8988T (cell line): Measurements from ENCODE around the gene THSD4.
A peak's percentile ranks its signal among the peaks of the same experiment; 100 is the strongest.
"Not testable (repeated sequence)": the region's sequence is repeated elsewhere in the genome, so short reads cannot be mapped to it uniquely, and the experiment has no call there.

ENCODE experiments used
- DNase-seq: peaks from one replicate; pipeline ENCODE4 v3.0.0; 2011

THSD4 gene

DNA sequence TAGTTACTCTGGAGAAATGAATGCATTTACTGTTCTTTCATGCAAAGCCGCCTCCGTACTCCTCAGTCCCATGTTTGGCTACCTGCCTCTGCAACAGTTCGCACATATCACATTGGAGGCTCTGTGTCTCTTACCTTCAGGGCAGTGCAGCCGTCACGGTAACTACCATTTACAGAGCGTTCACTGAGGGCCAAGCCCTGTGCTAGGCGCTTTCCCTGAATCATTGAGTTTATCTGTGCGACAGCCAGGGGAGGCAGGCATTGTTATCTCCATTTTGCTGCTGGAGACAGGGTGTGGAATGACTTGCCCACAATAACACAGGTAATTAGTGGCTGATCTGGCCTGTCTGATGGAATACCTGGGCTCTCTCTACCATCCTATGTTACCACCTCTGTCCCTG lies 115.0 kb downstream of the THSD4 start:
- no peak for DNase-seq

DNA sequence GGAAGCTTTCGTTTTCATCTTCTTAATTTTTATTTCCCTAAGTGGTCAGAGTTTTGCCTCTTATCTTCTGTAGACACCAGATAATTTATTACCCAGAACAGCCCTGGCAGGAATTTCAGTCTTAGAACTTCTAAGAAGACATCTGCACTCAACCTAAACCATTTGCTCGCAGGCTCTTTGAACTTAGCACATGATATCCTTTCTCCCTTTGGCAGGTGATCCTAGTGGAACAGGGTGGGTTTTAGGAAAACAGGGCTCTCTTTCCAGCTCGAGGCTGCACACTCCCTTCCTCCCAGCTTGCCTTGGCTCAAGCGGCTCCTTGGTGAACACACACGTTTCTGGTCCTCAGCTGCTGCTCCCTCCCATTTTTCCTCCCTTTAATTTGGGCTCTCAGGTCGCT lies 116.5 kb downstream of the THSD4 start:
- DNase-seq = no peak

DNA sequence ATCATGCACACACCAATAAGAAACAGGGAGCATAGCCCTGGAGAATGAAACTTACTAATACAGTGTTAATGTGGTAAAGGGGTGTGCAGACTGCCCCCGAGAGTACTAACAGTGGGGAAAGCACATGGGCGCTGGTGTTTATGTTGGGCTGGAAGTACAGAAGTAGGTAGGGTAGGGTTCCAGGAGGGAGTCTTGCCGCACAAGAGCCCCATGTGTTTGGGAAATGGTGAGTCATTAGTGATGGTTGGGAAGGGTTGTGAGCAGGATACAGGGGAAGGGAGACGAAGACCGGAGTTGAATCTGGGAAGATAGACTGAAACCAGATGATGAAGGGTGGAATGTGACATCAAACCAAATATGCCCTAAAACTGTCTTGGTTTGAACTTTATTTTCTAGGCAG lies 117.1 kb downstream of the THSD4 start:
- no peak for DNase-seq

DNA sequence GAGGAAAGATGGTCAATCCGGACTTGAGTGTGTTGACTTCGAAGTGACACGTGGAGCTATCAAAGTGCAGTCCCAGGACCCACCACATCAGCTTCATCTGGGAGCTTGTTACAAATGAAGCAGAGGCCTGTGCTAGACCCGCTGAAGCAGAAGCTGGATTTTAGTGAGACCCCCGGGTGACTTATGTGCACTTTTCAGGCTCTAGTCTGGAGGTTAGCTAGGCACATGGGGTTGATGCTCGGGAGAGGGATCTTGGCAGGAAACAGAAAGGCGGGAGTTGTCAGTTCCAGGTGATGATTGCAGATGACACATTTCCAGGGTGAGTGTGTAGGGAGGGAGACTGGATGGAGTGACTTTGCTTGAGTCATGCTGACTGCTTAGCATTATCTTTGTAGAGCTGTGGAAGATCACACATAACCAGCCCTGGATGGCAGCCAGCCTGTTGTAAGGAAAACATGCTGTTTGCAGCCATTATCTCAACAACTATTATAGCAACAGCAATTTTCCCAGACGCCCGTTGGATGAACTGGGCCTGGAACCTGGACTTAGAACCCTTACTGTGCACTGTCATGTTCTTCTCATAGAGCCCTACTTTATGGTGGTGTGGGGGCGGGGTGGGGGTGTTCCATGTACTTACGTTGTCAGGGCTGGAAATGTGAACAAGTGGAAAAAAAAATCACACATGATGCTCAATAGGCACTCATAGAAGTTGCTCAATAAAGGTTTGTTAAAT lies 122.4 kb downstream of the THSD4 start:
- peak; percentile 33 for DNase-seq

DNA sequence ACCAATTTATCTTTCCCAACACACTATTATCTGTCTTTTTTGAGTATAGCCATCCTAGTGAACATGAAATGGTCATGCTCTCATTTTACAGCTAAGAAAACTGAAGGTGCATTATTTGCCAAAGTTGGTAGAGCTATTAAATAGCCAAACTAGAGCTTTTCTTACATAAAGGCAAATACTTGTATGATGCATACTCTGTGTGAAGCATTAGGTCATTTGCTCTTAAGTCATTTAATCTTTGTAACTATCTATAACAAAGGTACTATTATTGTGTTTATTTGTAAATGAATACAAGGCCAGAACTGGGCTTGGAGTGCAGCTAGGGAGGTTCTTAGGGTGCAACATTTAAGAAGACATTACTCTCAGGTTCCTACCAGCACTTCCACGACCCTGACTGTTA lies 123.7 kb downstream of the THSD4 start:
- DNase-seq = no peak

DNA sequence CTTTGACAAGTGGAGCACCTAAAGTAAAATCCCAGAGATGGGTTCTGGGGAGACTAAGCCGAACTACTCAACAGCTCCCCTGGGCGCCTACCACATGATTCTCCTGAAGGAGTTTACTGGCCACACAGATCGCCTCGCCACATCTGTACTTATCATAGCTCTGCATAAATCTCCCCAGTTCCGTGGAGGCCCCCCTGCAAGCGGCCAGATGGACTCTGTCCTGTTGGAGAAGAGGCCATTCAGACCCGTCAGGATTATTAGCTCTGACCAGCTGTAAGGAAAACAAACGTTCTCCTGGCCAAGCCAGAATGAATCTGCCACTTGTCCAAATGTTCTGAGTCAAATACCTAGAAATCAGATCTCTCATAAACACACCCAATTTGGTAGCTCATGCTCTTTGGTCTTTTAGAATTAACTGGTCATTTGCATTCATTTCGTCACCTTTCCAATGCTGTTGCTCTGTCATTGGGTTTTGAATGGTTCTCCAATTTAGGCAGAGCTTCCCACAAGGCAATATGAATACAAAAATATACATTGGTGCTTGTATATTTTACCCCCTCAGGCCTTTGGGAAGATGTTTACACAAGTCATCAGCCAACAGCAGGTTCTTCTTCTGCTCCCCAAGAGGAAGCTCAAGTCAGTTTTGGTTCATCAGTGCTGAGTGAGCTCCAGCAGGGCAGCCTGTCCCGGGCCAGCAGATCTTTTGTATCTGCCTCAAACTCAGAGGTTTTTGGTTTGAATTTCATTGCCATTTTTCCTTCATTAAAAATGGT lies 124.5 kb downstream of the THSD4 start:
- DNase-seq = no peak

DNA sequence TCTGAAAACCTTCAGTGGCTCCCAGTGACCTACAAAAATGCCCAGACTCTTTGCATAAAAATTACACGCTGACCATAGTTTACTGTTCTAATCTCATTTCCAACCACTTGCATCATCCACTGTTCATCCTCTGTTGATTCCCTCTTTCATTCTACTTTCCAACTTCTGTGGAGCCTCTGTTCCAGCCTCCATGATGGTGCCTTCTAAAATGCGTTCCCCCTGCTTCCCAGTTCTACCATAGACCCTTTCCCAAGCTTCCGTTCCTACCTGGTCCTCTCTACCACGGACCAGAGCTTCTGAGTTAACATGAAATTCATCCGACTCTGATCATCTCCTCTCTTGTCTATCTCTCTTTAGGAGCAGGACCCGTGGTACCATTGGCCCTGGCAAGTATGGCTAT lies 127.0 kb downstream of the THSD4 start:
- DNase-seq = no peak

DNA sequence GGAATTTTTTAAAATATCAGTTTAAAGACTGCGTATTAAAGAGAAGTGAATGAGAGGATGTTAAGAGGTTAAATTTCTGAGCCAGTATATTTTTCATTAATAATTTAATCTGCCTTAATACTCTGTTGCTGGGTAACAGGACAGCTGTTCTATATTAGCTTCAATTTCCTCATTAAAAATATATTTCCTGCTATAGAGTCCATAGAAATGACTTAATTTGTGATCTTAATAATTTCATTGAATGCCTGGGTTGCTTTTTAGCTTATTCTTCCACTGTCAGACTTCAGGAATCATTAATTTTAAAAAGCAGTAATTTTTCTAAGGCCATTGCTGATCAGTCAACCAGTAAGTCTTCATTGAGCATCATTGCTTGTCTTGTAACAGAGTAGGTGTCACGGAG lies 129.0 kb downstream of the THSD4 start:
- DNase-seq = no peak

DNA sequence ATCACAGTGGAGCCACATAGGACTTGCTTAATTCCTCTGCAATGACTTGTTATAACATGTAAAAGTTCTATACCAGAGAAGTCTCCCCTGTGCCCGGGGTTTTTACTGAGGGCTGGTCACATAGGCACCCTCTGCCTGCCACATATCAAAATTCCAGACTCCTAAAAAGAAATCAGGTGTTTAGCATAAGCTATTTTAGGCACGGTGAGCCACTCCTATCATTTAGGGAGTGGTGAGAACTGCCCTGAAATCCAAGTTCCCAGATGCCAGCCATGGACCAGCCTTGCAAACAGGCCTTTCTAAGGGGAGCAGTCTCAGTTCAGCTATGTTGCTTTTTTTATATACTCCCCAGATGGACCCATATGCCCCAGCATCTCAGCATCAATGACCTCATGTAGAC lies 130.3 kb downstream of the THSD4 start:
- DNase-seq = no peak

DNA sequence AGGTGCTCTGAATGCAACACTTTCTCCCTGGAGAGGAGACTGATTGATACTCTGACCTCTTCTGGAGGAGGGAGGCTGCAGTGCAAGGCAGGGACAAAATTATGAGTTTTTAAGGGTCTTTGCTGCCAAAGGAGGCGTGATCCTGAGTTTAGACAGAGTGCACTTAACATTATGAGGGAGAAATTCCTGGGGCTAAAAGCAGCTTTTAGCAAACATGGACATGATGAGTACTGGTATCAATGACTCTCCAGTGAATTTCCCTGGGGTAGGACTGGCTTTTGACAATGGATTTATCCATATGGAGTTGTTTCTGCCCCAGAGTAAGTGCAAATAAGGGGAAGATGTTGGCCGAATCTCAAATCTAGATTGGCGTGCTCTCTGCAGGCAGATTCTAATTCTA lies 133.1 kb downstream of the THSD4 start:
- DNase-seq = no peak

DNA sequence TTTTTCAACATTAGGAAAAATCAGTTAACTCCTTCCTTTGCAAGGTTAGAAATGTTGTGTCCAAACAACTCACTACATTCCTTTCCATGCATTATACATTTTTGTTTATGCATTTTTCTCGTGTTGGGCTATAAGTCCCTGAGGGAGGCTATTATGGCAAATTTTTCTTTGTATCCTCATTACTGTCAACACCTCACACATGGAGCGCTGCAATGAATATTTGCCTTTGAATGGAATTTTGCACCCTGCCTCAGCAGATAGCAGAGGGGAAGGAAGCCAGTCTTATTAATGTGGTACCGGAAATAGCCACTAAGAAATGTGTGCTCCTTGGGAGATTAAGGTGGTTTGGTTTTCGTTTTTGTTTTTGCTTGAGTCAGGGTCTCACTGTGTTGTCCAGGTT lies 134.7 kb downstream of the THSD4 start:
- DNase-seq = no peak

DNA sequence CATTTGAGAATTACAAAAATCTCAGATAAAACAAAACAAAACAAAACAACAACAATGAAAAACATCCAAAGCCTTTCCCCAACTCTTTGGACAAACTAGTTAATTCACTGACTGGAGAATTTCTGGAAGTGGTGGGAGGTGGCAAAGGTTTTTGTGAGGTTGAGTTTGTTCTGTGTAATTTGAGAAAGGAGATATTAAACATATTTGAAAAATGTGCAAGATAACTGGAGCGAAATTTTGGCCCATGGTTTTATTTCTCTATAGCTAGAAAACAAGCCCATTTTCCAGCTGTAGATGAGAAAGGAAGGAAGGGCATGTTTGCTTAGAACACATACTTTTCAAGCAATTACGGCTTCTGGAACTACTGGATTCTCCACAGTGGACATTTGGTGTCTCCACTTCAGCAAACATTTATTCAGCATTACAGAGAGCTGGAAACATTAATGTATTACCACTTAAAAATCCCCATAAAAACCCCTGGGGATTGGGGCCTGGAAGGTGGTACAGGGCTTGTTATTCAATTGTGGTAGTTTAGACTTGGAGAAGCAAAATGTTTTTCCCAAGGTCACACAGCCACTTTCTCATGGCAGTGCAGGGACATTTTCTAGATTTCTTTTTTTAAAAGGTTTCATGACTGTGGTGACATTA lies 135.8 kb downstream of the THSD4 start:
- DNase-seq = no peak

DNA sequence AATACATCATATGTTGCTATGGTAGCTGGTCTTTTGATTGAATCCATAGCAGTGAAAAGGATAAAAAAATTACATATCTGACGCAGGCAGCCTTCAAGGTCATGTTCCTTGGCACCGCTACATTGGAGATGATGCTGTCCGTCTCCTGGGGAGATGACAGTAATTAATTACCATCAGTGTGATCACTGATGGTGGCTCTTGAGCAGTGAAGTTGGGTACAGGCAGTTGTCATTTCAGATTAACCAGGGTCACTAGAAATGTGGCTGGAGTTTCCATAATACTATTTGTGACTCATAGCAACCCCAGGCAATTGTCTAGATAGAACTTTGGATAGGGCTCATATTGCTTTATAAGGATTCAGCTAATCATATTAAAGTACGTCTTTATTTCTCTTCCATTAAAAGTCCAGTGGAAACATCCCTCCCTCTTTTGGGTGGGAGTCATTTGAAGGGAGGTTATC lies 136.3 kb downstream of the THSD4 start:
- DNase-seq = no peak

DNA sequence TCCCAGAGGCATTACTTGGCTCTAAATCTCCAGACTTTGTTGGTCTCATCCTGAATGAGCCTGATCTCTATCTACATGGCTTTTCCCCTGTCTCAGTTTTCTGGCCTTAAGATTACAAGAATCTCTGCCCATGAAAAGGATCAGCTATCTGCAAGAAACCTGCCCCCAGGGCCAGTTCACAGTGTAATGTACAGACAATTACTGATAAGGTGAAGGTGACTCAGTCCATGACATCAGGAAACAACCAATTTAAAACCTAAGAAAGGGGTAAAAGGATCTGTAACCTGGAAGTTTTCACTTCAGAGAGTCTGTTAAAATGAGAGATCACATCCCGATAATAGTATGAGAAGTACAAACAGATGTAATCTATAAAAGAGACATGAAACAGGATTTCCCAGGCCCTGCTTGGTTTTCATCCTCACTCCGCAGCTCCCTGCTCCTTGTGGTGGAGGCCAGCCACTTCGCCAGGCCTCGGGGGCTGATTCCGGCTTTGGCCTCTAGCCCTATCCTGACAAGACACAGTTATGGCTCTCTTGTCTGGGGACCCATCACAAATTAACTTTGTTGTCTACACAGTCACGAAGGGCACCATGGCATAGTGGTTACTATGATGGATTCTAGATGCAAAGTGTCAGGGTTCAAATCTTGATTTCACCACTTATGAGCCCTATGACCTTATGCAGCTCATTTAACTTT lies 136.9 kb downstream of the THSD4 start:
- no peak for DNase-seq

DNA sequence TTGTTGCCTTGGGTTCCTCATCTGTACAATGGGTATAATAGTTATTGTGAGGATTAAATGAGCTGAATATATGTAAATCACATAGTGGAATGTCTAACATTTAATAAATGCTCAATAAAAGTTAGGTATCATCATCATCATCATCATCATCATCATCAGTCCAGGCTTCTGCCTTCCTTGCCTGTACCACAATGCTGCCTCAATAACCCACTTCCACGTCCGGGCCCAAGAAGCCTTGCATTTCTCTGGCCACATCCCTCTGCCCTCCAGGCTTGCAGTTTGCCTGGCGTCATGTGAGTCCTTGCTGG lies 137.4 kb downstream of the THSD4 start:
- DNase-seq = no peak

DNA sequence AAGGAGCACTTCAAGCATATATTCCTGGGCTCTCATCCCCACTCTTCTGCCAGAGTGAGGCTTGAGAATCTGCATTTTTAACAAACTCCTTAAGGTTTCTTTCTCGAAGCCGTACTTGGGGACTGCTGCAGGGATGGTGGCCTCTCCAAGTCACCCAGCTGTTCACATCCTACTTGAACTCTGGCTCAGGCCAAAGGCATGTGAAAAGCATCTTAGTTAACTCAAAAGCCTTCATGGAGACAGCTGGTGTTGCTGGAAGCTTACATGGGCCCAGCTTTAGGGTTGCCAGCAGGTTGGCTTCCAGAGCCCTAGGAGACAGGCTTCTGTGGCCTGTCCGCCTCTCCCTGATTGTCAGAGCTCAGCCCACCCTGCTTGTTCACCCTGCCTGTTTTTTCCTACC lies 139.2 kb downstream of the THSD4 start:
- no peak for DNase-seq

DNA sequence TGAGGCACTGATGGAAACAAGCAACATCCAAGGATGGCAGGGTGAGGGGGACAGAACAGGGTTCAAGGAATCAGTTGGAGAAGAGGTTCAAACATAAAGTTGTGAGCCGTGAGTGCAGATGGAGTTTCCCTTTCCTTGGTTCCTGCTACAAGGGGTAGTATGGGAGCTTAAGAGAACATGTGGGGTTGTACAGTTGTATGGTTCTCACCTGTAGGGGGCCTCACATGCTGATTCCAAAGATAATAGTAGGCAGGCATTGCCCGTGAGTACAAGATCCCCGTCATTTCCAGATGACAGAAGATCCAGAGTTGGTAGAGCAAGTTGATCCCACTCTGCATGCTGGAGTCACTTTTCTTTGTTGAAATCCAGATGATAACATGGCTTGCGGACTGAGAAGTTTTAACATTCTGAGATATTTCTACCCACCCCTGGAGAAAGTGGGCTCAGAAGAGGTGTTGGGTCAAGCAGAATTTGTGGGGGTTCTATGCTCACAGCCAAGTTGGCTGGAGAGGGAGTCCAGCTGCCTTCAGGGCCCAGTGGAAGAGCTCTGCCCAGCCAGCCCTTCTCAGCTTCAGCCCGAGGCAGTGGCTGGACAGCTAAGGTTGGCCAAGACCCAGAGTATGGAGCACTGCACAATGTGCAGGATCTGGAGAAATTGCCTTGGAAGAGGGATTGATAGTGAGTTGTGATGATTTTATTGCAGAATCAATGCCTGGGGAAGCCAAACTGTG lies 141.8 kb downstream of the THSD4 start:
- no peak for DNase-seq

DNA sequence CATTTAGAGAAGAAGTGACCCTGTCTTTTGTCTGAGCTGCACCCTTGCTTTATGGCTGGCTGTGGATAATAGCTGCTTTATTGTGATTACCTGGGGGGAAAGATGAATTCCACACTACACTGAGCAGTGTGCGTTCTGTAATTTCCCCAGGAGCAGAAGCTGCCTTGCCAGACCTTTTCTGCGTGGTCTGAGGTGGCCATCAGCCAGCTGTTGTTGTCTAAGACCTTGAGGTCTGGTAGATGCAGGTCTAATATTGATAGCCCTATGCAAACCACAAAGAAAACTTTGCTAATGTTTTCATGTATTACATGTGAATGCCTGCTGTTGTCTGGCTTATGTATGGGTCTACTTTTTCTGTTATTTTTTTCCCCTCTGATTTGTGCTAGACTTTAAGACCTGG lies 144.6 kb downstream of the THSD4 start:
- DNase-seq = no peak

DNA sequence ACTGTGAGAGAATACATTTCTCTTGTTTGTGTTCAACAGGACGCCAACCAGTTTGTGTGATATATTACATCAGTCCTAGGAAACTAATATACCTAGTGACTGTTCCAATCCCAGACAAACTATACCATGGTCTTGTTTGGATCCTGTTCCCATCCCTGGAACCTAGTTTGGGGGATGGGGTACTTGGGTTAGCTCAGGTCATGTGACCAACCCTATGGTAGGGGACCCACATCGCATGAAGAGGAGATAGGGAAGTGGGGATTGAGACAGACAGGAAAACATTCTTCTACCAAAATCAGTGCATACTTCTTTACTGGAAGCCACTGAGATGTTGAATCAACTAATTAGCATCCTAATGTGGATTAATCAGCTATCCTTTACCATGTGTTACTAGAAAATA lies 146.1 kb downstream of the THSD4 start:
- no peak for DNase-seq

DNA sequence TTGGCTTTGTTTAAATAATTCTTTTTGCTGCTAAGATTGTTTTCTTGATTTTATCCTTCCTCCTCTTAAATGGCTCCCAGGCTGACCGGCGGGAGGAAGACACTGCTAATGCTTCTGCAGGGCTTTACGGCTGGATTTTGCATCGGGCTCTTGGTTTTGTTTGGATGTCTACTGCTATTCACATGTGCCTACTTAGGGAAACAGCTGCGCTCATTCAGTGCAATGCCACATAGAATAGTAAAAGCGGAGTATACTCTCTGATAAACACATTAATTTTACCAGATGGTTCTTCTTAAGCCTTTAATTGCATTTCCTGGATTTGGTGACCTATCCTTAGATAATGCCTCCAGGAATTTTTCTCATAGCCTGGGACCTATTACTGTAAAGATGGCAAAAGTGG lies 146.6 kb downstream of the THSD4 start:
- DNase-seq = no peak

DNA sequence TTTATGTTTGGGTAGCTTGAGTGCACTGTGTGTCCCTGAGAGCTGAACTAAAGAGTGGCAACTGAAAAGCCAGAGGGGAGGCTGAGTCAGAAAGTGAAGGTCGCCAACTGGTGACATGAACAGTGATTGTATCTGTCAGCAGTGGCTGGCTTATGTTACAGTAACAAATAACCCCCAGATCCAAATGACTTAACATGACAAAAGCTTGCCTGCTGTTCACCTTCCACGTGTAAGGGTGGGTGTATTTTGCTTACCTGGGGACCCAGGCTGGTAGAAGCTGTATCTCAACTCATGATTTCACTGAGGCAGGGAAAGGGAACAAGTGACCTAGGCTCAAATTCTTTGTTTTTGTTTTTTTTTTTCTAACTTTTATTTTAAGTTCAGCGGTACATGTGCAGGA lies 147.3 kb downstream of the THSD4 start:
- no peak for DNase-seq

DNA sequence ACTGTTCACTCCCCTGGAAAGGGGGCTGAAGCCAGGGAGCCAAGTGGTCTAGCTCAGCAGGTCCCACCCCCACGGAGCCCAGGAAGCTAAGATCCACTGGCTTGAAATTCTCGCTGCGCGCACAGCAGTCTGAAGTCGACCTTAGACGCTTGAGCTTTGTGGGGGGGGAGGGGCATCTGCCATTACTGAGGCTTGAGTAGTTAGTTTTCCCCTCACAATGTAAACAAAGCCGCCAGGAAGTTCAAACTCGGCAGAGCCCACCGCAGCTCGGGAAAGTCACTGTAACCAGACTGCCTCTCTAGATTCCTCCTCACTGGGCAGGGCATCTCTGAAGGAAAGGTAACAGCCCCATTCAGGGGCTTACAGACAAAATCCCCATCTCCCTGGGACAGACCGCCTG lies 150.3 kb downstream of the THSD4 start:
- DNase-seq = not testable (repeated sequence)

DNA sequence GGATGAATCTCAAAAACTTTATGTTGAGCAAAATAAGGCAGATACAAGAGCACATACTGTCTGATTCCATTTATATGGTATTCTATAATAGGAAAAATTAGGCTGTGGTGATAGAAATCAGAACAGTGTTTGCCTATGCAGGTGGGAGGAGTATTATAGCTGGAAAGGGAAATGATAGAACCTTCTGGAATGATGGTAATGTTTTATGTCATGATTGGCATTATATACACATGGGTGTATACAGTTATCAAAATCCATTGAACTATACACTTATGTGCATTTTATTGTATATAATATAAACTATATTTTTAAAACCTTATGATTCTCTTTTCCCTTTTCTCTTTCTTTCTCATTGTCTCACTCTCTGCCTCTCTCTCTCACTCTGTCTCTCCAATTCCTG lies 156.1 kb downstream of the THSD4 start:
- DNase-seq = no peak
